C4-2B (cell line): ENCODE data around the gene NHLRC2.

ENCODE experiments used
- CTCF ChIP-seq: fragments of 450-650 bp; conservative IDR thresholded peaks from 2 replicates; pipeline ENCODE4 v1.5.1; 2017; ENCODE audit warnings: mild to moderate bottlenecking
- ZFX ChIP-seq: fragments of 450-650 bp; IDR thresholded peaks from 2 replicates; pipeline ENCODE4 v1.6.1; 2017

GRCh38 chr10:113893570-113893969 is 39.1 kb downstream of the NHLRC2 start:
- TF ChIP-seq CTCF (no peak), ZFX (no peak)
